Measurements from ENCODE around the gene IER3. TPM values are rescaled to one million over a fixed set of nuclear protein-coding genes. Genes with fewer than 3 reads are reported as not detected.
A peak's percentile ranks its signal among the peaks of the same experiment; 100 is the strongest.

Gene IER3
- total and polyA plus RNA-seq, 9 of the 15 experiments (the other 6 are each of a cell fraction or from before 2014, with no cell fraction given): 1.5 to 30.0 (median 11.5) TPM

DNA sequence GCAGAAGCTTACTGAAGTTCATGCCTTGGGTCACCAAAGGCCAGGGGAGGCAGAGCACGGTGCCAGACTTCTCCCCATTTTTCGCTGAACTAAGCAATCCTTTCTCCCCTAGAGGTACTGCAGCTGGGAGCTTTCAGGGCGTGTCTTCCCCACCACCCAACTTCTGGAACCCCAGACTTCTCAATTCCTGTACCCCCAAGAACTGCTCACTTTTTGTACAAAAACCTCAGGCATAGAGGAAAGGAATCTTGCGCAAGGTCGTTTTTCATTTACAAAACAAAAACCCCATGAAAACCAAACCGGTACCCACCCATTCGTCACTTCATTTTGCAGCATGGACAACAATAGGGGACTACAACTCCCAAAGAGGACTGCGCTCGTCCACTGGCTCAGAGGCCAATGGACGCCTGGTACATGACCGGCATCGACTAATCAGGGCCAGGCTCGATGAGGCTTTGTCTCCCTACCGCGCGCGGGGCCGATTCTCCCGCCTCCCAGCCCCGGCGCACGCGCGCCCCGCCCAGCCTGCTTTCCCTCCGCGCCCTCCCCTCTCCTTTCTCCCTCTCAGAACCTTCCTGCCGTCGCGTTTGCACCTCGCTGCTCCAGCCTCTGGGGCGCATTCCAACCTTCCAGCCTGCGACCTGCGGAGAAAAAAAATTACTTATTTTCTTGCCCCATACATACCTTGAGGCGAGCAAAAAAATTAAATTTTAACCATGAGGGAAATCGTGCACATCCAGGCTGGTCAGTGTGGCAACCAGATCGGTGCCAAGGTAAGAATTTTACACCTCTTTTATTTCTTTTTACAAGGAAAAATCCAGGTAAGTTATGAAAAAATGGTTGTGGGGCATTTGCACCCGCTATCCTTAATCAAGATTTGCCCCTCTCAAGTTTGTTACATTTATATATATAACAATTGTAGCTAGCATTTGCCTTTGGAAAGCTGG is 24.3 kb downstream of the IER3 start, which contains the start of gene TUBB (continued):
- TF ChIP-seq DNMT1 (IDR thresholded peaks at IDR 0.05) (0 out of 2 replicates have a peak, but pooled peaks have one; percentile 40), ZNF707 (CRISPR knock-in tag; conservative IDR thresholded peaks at IDR 0.05) (no peak), CTBP1 (IDR thresholded peaks at IDR 0.05; ENCODE audit: borderline replicate concordance) (peak; percentile 61; the same call in 1 of the 2 replicates), ASH1L (IDR thresholded peaks at IDR 0.05; ENCODE audit: borderline replicate concordance, low read depth, partially characterized antibody) (no peak), TFE3 (CRISPR knock-in tag; IDR thresholded peaks at IDR 0.05) (no peak), PML (IDR thresholded peaks at IDR 0.05; ENCODE audit: low read length) (peak; percentile 92), PHF8 (IDR thresholded peaks at IDR 0.05; ENCODE audit: borderline replicate concordance, low read length) (peak; percentile 53), LARP7 (IDR thresholded peaks at IDR 0.05) (peak; percentile 50; the same call in 1 of the 2 replicates), SIX5 (IDR thresholded peaks at IDR 0.05; ENCODE audit: borderline replicate concordance in 1 of 2, insufficient read depth in 1 of 2, low read depth in 1 of 2, low read length in 2 of 2) (peak; percentile 75 to 77; a peak in 3 of 4 replicates), ZNF143 (CRISPR knock-in tag; IDR thresholded peaks at IDR 0.05) (peak; percentile 89), POLR3G (IDR thresholded peaks at IDR 0.05; ENCODE audit: extremely low read depth, insufficient read length, insufficient replicate concordance) (no peak), SPI1 (IDR thresholded peaks at IDR 0.05; ENCODE audit: borderline replicate concordance, low read depth, low read length) (no peak), RBM25 (IDR thresholded peaks at IDR 0.05; ENCODE audit: low read depth, low read length, severe bottlenecking) (no peak), ARNT (IDR thresholded peaks at IDR 0.05) (peak; percentile 45 to 70; a peak in 3 of 4 replicates), ZNF449 (CRISPR knock-in tag; IDR thresholded peaks at IDR 0.05) (no peak), ZFP1 (CRISPR knock-in tag; IDR thresholded peaks at IDR 0.05) (no peak)
- TF ChIP-seq, protein P1, sequence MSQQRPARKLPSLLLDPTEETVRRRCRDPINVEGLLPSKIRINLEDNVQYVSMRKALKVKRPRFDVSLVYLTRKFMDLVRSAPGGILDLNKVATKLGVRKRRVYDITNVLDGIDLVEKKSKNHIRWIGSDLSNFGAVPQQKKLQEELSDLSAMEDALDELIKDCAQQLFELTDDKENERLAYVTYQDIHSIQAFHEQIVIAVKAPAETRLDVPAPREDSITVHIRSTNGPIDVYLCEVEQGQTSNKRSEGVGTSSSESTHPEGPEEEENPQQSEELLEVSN (IDR thresholded peaks at IDR 0.05; ENCODE audit: borderline replicate concordance in 1 of 2, extremely low read depth in 1 of 2, insufficient read depth in 1 of 2, insufficient read length in 1 of 2, low read depth in 1 of 2, low read length in 1 of 2, poor library complexity in 1 of 2, severe bottlenecking in 1 of 2): peak; percentile 93 to 95
